ENCODE data around the gene DNALI1.
"Not testable (repeated sequence)": the region's sequence is repeated elsewhere in the genome, so short reads cannot be mapped to it uniquely, and the experiment has no call there.

The DNALI1 gene

DNA sequence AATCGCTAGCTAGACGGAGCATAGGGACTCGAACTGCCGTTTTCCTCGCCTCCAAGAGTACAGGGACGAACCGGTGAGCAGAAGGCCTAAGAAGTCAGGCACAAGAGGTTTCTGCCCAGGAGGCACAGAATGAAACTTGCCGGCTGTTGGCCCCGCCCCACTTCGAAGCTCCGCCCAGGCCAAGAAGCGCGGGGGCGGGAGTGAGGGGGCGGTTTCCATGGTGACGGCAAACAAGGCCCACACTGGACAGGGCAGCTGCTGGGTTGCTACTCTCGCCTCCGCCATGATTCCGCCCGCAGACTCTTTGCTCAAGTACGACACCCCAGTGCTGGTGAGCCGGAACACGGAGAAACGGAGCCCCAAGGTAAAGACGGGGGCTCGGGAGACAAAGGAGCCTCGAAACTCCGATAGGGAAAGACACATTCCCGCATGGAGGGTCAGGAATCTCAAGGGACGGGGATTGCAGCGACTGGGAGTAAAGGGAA lies at the start of gene DNALI1:
Gene DNALI1, plus strand, starts transcription at position 229 of the 485 bp plus-strand sequence. Its CDS starts 55 bp downstream, at position 284.
- DNase-seq = peak; percentile 71

DNA sequence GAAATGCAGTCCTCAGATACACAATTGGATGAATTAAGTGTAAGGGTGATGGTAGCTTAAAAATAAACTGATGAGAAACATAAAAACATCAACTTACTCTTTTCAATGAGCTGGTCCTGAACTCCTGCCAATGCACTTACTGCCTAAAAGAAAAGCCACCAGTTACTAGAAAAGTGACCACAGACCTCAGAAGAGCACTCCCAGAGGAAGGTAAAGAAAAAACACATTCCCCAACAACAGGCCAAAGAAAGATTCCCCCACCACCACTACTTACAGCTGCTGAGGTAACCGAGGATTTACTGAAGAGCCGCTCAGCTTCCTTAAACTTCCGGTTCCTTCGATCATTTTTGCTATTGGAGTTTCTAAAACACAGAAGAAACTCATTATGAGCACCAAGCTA lies 47.6 kb upstream of the DNALI1 start:
- no peak for DNase-seq

GRCh38 chr1:37513795-37514349 lies 42.9 kb upstream of the DNALI1 start:
- peak; percentile 80 for DNase-seq

DNA sequence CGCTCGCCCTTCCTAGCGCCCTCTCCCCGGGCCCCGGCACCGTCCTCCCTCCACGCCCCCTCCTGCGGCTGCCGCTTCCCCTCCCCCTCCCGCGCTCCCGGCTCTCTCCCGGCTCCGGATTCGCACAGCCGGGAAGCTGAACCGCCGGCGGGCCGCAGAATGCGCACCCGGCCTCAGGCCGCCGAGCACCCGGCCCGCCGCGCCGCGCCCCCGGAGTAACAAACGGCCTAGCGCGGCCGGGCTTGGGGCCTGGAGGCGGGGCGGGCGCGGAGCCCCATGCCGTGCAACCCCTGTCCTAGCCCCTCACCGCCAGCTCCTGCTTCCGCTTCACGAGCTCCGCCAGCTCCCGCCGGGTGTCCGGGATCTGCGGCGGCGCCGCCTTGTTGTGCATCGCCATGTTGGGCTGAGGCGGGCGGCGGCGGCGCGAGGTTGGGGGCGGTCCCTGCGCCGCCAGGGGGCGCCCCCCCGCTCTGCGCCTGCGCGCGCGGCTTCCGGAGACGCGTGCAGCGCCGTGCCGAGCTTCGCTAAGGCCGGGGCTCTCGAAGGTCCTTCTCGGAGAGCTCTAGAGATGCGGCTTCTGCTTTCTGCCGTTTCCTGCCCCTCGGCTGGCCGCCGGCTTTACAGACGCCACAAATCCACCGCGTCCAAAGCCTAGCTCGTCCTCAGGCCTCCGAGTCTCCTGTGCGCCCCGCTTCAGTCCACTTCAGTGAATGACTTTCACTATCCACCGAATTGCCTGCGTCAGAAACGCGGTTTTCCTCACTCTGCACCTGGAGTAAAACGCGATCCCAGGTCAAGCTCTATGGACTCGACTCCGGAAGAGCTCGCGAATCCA lies 42.2 kb upstream of the DNALI1 start, which contains the start of gene MEAF6:
Gene MEAF6, minus strand, starts transcription at position 417 of the 835 bp plus-strand sequence. Its CDS starts 20 bp downstream, at position 397.
- peak; percentile 95 for DNase-seq

DNA sequence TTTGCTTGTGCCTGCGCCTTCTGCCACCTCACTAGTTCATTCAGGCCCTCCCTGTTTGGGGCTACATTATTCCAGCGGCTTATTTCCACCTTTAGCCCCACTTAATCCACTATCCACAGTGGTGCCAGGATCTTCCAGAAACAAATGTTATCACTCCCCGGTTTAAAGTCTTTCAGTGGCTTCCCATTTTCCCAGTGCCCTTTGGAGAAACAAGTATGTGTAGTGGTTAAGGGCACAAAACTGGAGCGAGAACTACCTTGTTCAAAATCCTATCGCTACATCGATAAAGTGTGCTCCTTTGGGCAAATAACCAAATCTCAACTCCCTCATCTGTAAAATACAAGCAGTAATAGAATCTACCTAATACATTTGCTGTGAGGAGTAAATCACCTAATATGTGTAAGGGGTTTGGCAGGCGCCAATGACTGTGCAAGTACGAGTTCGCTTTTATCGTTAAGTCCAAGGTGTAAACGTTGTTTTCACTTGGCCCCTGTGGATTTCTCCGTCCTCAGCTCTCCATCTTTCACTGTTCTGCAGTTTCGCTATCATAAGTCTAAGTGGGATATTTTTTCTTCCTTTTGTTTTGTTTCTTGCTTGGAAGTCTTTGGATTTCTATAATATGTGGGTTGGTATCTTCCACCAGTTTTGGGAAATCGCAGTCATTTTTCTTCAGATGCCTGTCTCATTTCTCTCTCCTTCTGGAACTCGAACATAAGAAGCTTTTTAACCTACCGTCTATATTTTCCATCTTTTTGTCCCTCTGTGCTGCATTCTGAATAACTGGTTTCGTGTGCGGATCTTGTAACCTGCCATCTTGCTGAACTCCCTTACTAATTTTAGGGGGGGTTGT lies 41.3 kb upstream of the DNALI1 start:
- no peak for DNase-seq

DNA sequence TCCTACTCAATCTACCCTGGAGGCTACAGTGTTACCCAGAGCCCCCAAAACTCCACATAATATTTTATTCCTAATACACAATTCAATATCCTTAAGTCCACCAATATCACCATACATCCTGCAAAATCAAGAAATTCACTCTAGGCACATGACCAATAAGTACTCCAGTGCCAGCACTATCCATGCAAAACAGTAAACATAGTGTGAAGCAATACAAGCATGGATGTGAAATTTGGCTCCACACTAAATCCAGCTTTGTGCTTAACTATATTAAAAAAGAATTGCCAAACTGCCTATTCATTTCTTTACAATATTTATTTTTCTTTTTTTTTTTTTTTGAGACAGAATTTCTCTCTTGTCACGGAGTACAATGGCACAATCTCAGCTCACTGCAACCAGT lies 39.2 kb upstream of the DNALI1 start:
- DNase-seq = no peak

DNA sequence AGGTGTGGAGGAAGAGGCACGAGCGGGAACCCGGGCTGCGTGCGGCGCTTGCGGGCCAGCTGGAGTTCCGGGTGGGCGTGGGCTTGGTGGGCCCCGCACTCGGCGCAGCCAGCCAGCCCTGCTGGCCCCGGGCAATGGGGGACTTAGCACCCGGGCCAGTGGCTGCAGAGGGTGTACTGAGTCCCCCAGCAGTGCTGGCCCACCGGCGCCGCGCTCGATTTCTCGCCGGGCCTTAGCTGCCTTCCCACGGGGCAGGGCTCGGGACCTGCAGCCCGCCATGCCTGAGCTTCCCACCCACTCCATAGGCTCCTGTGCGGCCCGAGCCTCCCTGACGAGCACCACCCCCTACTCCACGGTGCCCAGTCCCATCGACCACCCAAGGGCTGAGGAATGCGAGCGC lies 38.5 kb upstream of the DNALI1 start:
- not testable (repeated sequence) for DNase-seq

DNA sequence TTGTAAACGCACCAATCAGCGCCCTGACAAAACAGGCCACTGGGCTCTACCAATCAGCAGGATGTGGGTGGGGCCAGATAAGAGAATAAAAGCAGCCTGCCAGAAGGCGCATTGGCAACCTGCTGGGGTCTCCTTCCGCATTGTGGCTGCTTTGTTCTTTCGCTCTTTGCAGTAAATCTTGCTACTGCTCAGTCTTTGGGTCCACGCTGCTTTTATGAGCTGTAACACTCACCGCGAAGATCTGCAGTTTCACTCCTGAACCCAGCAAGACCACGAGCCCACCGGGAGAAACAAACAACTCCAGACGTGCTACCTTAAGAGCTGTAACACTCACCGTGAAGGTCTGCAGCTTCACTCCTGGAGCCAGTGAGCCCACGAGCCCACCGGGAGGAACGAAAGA lies 37.8 kb upstream of the DNALI1 start:
- peak; percentile 82 for DNase-seq

GRCh38 chr1:37519613-37520012 lies 37.1 kb upstream of the DNALI1 start:
- DNase-seq = no peak

DNA sequence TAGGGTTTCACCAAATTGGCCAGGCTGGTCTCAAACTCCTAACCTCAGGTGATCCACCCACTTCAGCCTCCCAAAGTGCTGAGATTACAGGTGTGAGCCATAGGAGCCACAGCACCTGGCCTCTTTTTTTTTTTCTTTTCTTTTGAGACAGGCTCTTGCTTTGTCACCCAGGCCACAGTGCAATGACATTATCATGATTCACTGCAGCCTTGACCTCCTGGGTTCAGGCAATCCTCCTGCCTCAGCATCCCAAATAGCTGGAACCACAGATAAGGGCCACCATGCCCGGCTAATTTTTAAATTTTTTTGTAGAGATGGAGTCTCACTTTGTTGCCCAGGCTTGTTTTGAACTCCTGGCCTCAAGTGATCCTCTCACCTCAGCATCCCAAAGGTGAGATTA lies 26.9 kb upstream of the DNALI1 start:
- DNase-seq = not testable (repeated sequence)

GRCh38 chr1:37532418-37533156 lies 24.2 kb upstream of the DNALI1 start:
- not testable (repeated sequence) for DNase-seq

- no peak for DNase-seq
Measured at GRCh38 chr1:37533317-37534093, 23.2 kb upstream of the DNALI1 start.

- DNase-seq = no peak
Measured at GRCh38 chr1:37537378-37537777, 19.4 kb upstream of the DNALI1 start.

DNA sequence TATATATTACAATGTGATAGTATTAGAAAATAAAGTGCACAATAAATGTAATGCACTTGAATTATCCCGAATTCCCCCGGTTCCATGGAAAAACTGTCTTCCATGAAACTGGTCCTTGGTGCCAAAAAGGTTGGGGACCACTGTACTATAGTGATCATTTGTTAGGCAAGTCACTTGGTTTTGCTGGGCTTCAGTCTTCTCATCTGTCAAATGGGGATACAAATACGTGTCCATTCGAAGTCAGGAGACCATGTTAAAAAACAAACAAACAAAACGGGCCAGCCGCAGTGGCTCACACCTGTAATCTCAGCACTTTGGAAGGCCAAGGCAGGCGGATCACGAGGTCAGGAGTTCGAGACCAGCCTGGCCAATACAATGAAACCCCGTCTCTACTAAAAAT lies 17.6 kb upstream of the DNALI1 start:
- DNase-seq = not testable (repeated sequence)

DNA sequence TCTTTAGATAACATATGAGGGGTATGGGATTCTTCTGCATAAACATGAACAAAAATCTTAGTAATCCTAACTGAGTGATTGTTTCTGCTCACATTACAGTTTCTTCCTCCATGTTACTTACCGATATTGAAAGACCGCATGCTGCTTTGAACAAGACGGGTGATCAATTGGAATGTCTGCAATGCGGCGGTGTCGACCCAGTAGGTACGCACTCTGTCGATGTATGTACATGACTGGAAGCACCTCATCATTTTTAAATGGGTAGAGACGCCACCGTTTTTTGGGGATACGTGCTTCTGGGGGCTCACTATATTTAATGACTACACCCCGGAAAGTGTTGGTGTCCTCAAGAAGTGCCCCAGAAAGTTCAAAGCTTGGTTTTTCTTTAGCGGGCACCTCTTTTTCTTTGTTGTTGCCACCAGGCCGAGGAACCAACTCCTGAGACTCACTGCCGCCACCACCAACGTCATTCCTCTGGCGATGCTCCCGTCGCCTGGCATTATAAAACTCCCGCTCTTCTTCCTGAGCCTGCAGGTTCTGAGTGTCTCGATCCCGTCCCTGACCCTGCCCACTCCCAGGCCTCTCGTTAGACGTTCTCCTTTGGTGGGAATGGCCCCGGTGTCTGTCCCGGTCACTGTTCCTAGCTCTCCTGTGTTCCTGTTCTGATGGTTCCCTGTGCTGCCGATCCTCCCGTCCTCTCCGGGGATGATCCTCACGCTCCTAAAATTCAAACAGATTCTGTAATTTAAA lies 16.5 kb upstream of the DNALI1 start:
- DNase-seq = no peak

GRCh38 chr1:37544530-37544929 lies 12.2 kb upstream of the DNALI1 start:
- DNase-seq = no peak

DNA sequence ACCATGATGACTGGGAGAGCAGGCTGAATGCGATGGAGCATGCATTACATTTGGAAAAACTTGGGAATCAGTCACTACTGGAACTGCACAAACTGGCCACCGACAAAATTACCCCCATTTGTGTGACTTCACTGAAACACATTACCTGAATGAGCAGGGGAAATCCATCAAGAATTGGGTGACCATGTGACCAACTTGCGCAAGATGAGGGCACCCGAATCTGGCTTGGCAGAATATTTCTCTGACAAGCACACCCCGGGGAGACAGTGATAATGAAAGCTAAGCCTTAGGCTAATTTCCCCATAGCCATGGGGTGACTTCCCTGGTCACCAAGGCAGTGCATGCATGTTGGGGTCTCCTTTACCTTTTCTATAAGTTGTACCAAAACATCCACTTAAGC lies 11.7 kb upstream of the DNALI1 start:
- DNase-seq = no peak

GRCh38 chr1:37549341-37549740 lies 7.4 kb upstream of the DNALI1 start:
- DNase-seq = no peak

DNA sequence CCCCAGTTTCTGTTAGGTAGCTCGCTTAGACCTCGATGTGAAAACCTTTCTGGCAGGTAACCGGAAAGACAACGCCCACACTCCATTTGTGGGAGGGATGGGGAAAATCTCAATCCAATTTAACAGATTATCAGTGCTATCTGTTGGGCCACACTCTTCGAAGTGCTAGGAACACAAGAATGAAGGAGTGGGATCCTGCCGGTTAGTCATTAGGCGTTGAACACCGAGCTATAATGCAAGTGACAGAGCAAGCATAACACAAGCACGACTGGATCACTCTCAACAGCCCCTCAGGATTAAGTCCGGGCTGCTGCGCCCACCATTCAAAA lies 3.2 kb upstream of the DNALI1 start:
- DNase-seq = no peak

DNA sequence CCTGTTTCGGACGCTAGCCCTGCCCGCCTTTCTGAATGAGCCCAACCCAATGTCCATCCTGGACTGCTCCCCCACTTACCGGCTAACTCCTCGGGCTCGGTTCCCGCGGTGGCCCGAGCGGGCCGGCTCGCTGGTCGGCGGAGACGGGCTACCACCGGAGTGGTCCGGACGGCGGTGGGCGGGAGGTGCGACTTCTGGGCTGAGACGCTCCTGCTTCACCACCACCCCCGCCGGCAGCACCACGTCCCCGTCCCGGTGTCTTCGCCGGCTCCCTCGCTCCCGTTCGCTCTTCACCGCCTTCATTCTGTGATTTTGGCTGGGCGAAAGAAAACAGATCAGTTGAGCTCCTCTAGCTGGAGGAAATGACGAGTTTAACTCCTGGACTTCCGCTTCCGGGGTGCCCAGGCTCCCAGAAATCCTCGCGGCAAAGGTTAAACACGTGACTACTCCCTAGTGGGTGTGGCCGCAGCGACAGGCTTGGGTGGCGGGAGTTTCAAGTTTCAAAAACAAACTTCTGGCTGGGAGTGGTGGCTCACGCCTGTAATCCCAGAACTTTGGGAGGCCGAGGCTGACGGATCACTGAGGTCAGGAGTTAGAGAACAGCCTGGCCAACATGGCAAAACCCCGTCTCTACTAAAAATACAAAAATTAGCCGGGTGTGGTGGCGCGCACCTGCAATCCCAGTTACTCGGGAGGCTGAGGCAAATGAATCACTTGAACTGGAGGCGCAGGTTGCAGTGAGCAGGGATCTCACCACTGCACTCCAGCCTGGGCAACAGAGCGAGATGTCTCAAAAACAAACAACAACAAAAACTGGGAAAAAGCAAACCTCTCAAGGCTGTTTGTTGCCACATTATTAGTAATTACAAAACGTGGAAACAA lies 2.6 kb upstream of the DNALI1 start, which contains the start of gene SNIP1:
Gene SNIP1, minus strand, starts transcription at position 367 of the 882 bp plus-strand sequence. Its CDS starts 64 bp downstream, at position 303.
- peak; percentile 90 for DNase-seq

Measured in activated CD8-positive, alpha-beta memory T cell treated with anti-CD3 and anti-CD28 coated beads, Interleukin-2, amount 50 U/mL, for 48 hours (primary cell).